Ascending aorta (tissue), 2 donors: ENCODE measurements around the gene LAP3. TPM values are rescaled to one million over a fixed set of nuclear protein-coding genes. Genes with fewer than 3 reads are reported as not detected.

ENCODE experiments used
- DNase-seq, 2 donors: peaks; one replicate each; pipeline ENCODE4 v3.0.0-alpha.2; 2019; ENCODE audit warnings: low spot score in 2 of 2
- H3K27ac ChIP-seq, 2 donors: fragments of 200-600 bp; sonication (generic); one replicate each; pipeline ENCODE4 v1.5.1; 2016 to 2017; ENCODE audit warnings: mild to moderate bottlenecking in 1 of 2
- H3K27me3 ChIP-seq: fragments of 200-600 bp; sonication (generic); one replicate; pipeline ENCODE4 v1.5.1; 2017
- H3K36me3 ChIP-seq, 2 donors: fragments of 200-600 bp; sonication (generic); one replicate each; pipeline ENCODE4 v1.5.1; 2016
- H3K4me1 ChIP-seq, 2 donors: fragments of 200-600 bp; sonication (generic); one replicate each; pipeline ENCODE4 v1.5.1; 2016 to 2017; ENCODE audit warnings: mild to moderate bottlenecking in 1 of 2
- H3K4me3 ChIP-seq, 2 donors: fragments of 200-600 bp; sonication (generic); one replicate each; pipeline ENCODE4 v1.5.1; 2016 to 2017; ENCODE audit warnings: mild to moderate bottlenecking in 1 of 2
- H3K9me3 ChIP-seq, 2 donors: fragments of 200-600 bp; sonication (generic); one replicate each; pipeline ENCODE4 v1.5.1; 2016
- intact Hi-C: fragments of 100-400 bp; cut with DNase I; formaldehyde crosslinking; loops from one replicate; pipeline ENCODE4 v1.15.1; 2023
- total RNA-seq: library from RNA; depleted of rRNA; stranded (reverse); fragments of >200 nt; gene quantifications from one replicate; pipeline ENCODE4 v1.1.0, GENCODE V29; 2016
- TF ChIP-seq, protein P1 (sequence below), 3 experiments: fragments of 200-600 bp in 2 of 3; fragments of 450-650 bp in 1 of 3; sonication (generic) in 2 of 3; IDR thresholded peaks; one replicate each; pipeline ENCODE4 v1.5.1; 2016 to 2019; ENCODE audit warnings: antibody characterized with exemption in 3 of 3, mild to moderate bottlenecking in 1 of 3, moderate library complexity in 1 of 3

The LAP3 gene
- total RNA-seq, 1 donor from 2014 or later: 60.3 TPM

DNA sequence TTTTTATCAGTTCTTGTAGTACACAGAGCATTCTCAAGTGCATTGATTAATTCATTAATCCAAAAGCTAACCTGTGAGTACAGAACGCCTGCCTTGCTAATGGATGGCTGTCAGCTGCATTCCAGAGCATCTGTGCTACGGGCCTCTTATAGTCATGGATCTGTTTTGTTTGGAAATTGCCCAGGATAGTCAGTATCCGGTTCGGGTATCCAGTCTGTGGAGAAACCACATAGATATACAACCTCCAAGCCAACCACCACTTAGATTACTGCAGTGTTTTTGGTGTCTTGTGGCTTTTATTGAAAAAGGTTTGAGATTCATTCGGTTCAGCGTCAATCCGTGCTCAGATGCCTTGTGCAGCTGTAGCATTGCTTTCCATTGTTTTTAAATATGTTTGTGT, 4.0 kb downstream of the LAP3 start:
- Histone ChIP-seq H3K4me3 (no peak overlapping the region), H3K9me3 (no peaks in the 10 kb centered on the region), H3K4me1 (peaks cover 7 to 17% of the 10 kb centered on the region in 2 donors), H3K27ac (no peak overlapping the region), H3K36me3 (peaks cover 41 to 50% of the 10 kb centered on the region in 2 donors), H3K27me3 (no peaks in the 10 kb centered on the region)
- DNase-seq: no peak
- intact Hi-C loops: no loop called here
- TF ChIP-seq, protein P1, sequence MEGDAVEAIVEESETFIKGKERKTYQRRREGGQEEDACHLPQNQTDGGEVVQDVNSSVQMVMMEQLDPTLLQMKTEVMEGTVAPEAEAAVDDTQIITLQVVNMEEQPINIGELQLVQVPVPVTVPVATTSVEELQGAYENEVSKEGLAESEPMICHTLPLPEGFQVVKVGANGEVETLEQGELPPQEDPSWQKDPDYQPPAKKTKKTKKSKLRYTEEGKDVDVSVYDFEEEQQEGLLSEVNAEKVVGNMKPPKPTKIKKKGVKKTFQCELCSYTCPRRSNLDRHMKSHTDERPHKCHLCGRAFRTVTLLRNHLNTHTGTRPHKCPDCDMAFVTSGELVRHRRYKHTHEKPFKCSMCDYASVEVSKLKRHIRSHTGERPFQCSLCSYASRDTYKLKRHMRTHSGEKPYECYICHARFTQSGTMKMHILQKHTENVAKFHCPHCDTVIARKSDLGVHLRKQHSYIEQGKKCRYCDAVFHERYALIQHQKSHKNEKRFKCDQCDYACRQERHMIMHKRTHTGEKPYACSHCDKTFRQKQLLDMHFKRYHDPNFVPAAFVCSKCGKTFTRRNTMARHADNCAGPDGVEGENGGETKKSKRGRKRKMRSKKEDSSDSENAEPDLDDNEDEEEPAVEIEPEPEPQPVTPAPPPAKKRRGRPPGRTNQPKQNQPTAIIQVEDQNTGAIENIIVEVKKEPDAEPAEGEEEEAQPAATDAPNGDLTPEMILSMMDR (IDR thresholded peaks at IDR 0.05): no peak

DNA sequence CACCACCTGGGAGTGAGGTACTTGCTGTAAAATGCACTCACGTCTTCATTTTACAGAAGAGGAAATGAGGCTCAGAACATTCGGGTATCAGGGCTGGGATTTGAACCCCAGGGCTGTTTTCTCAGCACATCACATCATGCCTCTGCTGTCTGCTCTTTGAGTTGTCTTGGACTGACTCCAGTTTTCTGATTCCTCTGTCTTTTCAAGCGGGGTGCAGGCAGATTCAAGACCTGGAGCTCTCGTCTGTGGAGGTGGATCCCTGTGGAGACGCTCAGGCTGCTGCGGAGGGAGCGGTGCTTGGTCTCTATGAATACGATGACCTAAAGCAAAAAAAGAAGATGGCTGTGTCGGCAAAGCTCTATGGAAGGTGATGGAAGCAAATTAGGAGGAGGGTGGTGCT, 6.3 kb downstream of the LAP3 start:
- Histone ChIP-seq H3K9me3 (no peaks in the 10 kb centered on the region), H3K27ac (no peak overlapping the region), H3K36me3 (peaks cover 62 to 67% of the 10 kb centered on the region in 2 donors), H3K4me3 (no peak overlapping the region), H3K4me1 (peaks cover 7 to 8% of the 10 kb centered on the region in 2 donors), H3K27me3 (no peaks in the 10 kb centered on the region)
- no peak for DNase-seq
- TF ChIP-seq, protein P1 (IDR thresholded peaks at IDR 0.05): no peak
- intact Hi-C loops: no loop called here

DNA sequence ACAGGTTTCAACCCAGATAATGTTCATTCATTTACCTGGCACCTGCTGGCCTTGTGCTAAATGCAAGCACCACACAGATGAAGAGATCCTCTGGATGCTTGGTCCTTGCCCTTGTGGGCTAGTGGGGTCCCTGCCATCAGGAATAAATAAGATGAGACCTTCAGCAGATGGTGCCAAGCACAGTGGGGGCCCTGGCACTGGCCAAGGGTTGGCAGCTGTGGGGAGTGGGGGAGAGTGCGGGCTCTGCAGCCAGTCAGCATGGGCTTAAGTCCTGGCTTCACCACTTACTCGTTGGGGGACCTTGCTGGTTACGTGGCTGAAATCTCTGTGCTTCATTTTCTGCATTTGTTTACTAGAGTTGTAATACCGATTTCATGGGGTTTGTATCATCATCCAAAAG, 6.9 kb downstream of the LAP3 start:
- intact Hi-C loops: no loop called here
- H3K27ac ChIP-seq: no peak overlapping the region

DNA sequence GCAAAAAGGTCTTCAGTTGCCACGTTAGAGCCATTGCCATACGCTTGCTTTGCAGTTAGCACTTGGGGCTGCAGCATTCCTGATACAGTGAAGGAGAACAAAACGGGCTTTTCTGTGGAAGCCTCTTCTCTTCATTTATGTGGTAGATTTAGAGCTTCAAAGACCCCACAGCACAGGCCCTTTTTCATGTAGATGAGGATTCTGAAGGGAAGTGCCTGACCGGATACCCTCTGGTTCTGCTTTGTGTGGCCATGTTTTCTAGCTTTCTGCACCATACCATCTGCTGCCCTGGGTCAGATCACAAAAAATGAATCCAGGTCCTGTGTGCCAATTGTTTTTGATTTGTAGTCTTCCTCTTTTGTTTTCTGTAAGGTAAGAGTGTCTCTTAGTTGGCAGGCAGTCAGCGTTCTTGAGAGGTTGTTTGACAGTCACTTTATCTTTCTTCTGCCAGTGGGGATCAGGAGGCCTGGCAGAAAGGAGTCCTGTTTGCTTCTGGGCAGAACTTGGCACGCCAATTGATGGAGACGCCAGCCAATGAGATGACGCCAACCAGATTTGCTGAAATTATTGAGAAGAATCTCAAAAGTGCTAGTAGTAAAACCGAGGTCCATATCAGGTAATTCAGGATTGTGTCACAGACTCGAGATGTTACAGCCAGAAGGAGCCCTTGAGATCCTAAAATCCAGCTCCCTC, 7.7 kb downstream of the LAP3 start:
- peaks cover 75 to 81% of the 10 kb centered on the region in 2 donors for H3K36me3 ChIP-seq

More for the DNA sequence above, 6.9 kb downstream of the LAP3 start:
- Histone ChIP-seq H3K4me1 (peaks cover 2 to 4% of the 10 kb centered on the region in 2 donors), H3K4me3 (no peak overlapping the region), H3K36me3 (peaks cover 68 to 74% of the 10 kb centered on the region in 2 donors), H3K9me3 (no peaks in the 10 kb centered on the region), H3K27me3 (no peaks in the 10 kb centered on the region)
- TF ChIP-seq, protein P1 (IDR thresholded peaks at IDR 0.05): no peak
- no peak for DNase-seq

DNA sequence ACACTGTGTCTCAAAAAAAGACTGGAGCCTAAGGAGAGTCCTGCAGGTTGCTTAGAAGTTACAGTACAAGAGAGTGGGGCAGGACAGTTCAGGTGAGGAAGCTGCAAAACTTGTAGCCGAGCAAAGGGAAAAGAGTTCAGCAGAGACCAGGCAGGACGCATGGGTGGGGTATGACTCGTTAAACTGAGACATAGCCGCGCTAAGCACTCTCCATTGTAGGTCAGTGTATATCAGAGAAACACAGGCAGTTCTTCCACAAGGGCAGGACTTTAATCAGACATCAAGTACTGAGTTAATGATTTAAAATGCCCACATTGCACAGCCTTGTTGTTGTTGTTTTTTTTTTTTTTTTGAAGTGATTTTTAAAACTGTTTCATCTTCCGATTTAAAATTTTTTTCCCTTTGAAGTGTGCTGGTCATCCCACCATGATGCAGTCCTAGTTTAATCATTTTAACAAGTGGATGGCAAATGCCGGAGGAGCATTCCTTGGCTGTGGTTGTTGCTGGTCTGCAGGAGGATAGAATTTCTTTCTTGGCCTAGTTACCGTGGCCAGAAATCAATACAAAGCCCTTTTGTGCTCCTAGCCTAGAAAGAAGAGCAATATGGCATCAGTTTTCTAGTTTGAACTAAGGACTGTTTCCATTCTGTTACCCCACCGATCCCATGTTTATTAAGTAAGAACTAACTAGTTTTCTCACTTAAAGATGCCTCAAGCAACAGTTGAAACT, 10.3 kb downstream of the LAP3 start:
- Histone ChIP-seq H3K27ac (no peak overlapping the region), H3K4me3 (no peak overlapping the region), H3K36me3 (peaks cover 81 to 89% of the 10 kb centered on the region in 2 donors), H3K4me1 (no peaks in the 10 kb centered on the region), H3K27me3 (no peaks in the 10 kb centered on the region), H3K9me3 (no peaks in the 10 kb centered on the region)
- intact Hi-C loops: no loop called here
- DNase-seq: no peak
- TF ChIP-seq, protein P1 (IDR thresholded peaks at IDR 0.05): no peak

More for the DNA sequence above, 7.7 kb downstream of the LAP3 start:
- no peak overlapping the region for H3K4me3 ChIP-seq
- TF ChIP-seq, protein P1 (IDR thresholded peaks at IDR 0.05): no peak
- no peak overlapping the region for H3K27ac ChIP-seq
- no peak for DNase-seq
- intact Hi-C loops: no loop called here
- no peaks in the 10 kb centered on the region for H3K9me3 ChIP-seq
- no peaks in the 10 kb centered on the region for H3K27me3 ChIP-seq
- H3K4me1 ChIP-seq: no peaks in the 10 kb centered on the region
